GM18909 (cell line): Measurements from ENCODE around the gene MAP2K6.
A peak's percentile ranks its signal among the peaks of the same experiment; 100 is the strongest.

Experiments
- ATAC-seq: cut with Tn5 transposase; IDR thresholded peaks from one replicate; pipeline ENCODE4 v1.9.1; 2021; ENCODE audit warnings: mild to moderate bottlenecking; ENCODE audit not compliant: unreplicated experiment, poor library complexity

MAP2K6 gene

DNA sequence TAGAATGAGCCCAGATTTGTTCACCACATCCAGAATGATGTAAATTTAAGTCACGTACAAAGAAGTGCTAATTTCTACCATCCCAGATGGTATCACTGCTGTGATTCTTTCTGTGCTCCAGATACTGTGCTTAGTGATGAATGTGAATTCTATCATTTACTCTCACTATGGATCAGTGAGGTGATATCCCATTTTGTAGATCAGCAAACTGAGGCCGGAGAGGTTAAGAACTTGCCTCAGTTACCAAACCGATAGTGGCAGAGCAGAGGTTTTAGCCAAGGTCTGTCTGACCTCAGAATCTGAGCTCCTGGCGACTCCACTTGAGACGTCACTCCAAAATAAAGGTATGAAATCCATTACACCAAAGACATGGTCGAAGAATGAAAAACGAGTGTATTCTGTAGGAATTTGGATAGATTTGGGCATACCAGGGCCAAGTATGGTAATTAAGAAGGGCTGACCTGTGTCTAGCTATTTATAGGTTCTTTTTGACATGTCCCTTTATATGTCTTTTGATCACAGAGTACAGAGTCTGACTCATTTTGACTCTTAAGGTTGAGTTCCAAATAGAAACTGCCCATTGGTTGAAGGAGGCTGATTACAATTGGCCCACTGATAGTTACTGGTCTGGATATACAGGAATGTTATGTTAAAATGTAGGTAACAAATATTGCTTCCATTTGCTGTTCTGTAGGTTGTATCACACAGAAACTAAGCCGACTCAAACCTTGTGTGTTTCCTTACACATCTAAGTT lies 10.0 kb downstream of the MAP2K6 start:
- no peak for ATAC-seq

DNA sequence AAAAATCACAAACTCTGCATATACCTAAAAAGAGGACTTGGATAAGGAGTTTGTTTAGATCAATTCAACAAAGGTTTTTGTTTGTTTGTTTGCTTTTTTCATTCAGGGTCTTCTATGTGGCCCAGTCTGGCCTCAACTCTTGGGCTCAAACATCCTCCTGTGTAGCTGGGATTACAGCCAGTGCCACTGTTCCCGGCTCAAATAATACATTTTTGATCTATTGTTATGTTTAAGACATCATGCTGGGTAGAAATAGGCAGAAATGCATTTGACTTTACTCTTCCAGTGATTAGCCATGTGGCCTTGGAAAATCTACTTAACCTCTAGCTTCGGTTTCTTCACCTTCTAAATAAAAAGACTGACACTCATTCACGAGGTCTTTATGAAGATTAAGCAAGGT lies 11.5 kb downstream of the MAP2K6 start:
- no peak for ATAC-seq

DNA sequence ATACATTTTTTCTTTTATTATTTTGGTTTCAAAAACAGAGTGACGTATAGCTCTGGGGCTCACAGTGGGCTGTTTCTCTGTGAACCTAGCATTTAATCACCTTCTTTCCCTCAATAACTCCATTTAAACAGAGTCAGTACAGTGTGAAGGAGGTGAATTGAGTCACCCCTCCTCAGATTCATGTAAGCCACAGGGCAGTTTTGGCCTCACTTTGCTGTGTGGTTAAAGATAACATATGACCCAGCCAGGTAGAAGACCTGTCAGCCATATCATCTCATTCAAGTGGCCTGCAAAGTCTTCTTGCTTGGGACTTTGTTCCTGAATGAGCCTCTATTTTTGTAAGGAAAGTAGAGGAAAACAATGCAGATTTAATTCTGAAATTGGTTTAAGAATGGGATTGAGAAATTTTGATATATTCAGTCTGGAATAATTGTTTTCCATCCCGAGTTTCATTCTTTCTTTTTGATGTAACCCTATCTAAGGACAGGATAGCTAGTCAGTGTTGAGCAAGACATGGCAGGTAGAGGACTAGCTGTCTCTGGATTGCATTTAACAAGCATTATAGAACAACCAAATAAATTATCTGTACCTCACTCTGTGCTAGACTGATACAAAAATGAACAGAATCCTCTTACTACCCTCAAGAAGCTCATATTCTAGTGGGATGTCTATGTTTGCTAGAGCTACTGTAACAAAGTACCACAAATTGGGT lies 13.1 kb downstream of the MAP2K6 start:
- no peak for ATAC-seq

DNA sequence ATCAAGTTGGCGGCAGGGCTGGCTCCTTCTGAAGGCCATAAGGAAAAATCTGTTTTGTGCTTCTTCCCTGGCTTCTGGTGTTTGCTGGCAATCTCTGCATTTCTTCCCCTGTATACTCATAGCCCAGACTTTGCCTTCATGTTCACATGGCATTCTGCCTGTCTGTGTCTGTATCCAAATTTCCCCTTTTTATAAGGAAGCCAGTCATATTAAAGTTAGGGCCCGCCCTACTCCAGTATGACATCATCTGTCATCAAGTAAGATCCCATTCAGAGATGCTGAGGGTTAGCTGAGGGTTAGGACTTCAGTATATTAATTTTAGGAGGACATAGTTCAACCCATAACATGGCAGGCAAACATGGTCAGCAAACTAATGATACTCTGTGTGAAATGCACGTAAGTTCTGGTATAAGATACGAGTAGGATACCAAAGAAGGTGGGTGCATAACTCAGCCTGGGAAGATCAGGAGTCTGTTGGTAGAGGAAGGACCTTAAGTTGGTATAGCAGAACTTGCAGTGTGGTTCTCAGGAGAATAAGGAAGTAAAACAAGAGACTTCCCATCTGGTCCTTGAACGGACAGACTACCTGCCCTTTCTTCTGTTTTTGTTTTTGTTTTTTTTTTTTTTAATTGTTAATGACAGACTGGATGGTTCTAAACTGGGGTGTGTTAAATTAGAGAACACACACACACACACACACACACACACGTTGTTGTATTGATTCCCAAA lies 13.9 kb downstream of the MAP2K6 start:
- no peak for ATAC-seq

DNA sequence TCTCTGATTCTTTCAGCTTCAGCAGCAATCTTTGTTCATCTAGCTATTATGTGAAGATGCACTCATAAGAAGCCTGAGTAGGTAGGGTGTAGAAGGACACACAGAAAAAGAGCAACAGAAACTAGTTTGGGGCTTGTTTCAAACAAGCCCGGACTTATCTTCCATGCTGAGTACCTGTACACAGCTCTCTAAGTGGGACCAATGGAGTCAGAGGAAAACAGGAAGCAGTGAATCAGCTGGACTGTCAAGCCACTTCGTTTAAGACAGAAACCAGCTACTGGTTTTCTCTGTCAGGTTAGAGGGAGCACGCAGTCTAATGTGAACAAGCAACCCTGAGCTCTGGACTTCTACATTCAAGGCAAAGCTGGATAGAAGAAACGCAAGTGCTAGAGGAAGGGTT lies 16.0 kb downstream of the MAP2K6 start:
- no peak for ATAC-seq

DNA sequence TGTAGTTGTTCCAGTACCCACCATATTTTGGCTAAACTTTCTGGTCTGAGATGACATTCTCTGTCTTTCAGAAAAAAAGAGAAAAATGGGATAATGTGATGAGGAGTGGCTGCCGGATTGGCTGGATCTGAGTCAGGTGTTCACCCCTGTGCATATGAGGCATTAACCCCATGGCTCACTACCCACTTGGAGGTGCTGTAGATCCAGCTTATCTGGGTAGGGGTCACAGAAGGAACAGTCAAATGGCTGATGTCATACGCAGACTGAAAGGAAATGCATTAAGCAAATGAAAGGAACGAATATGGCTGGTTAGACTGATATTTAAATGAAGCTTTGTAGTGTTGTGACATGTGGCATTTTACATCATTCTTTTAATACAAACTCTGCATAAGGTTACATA lies 17.3 kb downstream of the MAP2K6 start:
- no peak for ATAC-seq

DNA sequence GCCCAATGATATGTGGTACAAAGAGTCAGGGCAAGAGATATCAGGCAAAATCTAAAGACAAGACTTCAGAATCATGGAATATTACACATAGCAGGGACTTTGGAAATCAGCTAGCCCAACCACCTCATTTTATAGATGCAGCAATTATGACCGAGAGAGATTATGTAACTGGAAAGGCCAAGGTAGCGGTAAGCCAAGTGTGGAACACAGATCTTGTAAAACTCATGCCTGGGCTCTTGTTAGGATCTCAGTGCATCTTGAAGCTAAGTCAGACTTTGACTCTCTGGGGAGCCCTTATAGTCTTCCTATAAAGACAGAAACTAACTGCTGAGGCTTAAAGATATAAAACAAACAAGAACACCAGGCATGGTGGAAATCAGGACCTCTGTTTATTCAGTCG lies 18.6 kb downstream of the MAP2K6 start:
- ATAC-seq, result no peak

DNA sequence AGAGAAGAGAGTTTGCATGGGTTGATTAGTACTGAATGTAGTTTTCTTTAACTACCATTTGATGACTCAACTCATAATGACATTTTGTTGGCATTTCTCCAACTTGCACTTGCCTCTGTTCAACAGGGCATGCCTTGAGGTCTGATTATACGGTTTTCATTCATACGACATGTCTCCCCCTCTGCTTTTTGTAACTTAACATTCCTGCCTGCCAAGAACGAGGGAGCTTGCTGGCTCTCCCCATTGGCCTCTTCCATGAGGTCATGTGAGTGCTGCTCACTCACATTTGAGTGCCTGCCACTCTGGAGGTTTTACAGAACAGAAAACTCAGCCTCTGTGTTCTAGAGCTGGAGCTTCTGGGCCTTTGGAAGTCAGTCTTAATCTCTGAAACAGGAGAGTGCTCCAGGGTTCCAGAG lies 19.7 kb downstream of the MAP2K6 start:
- ATAC-seq, result no peak

DNA sequence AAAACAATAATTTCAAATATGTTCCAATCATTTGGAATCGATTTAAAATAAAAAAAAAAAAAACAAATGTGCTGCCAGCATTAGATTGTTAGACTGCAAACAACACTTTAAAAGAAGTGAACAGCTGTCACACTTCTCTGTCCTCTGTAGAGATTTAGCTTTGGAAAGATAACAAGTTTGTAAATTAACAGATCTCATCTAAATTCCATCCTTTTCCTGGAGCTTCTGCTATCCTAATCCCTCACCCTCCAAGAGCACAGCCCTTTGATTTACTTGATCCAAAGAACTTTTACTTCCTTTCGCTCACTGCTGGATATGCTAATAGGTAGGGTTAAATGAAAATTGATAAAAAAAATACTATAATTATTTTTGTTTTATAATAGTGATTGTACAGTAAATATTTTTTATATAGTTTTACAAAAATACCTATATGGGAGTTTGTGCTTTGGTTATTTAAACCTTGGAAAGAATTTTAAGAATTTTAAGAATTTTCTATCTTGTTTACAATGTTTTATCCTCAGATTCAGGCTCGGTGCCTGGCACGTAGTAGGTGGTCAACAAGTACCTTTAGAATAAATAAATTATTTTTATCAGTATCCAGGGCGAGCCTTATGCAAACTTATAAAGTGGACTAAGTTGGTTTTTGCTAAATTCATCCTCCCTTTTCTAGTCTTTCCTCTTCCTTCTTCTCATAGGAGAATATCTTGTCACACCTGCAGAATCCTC lies 21.6 kb downstream of the MAP2K6 start:
- no peak for ATAC-seq

DNA sequence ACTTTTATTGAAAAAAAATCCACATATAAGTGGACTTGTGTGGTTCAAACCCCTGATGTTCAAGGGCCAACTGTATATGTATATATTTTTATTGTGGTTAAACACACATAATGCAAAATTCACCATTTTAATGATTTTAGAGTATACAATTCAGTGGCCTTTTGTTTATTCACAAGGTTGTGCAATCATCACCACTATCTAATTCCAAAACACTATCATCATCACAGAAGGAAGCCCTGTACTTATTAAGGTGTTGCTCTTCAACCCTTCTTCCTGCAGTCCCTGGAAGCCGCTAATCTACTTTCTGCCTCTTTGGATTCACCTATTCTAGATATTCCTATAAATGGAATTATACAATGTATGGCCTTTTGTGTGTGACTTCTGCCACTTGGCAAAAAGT lies 23.0 kb downstream of the MAP2K6 start:
- ATAC-seq, result no peak

DNA sequence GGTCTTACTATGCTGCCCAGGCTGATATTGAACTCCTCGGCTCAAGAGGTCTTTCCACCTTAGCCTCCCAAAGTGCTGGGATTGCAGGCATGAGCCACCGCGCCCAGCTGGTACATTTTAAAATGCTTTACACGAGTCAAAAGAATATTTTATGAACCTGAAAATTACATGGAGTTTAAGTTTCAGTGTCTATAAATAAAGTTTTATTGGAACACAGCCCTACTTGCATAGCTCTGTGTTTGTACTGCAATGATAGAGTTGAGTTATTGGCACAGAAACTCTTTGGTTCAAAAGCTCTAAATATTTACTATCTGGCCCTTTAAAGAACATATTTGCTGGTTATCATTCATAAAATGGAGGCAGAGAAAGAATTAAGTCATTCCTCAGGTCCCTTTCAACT lies 24.3 kb downstream of the MAP2K6 start:
- ATAC-seq, result no peak

DNA sequence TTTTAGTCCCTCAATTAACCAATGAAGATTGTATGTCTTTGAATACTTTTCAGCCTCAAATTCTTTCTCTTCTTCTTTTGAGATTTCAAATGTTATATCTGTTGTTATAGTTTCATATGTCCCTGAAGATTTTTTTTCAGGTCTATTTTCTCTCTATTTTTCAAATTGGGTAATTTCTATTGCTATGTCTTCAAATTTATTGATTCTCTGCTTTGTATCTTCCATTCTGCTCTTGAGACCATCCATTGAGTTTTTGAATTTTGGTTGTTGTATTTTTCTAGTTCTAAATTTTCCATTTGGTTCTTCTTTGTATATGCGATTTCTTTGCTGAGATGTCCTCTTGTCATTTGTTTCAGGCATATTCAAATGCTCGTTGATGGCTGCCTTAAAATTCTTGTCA lies 26.7 kb downstream of the MAP2K6 start:
- ATAC-seq, result no peak

DNA sequence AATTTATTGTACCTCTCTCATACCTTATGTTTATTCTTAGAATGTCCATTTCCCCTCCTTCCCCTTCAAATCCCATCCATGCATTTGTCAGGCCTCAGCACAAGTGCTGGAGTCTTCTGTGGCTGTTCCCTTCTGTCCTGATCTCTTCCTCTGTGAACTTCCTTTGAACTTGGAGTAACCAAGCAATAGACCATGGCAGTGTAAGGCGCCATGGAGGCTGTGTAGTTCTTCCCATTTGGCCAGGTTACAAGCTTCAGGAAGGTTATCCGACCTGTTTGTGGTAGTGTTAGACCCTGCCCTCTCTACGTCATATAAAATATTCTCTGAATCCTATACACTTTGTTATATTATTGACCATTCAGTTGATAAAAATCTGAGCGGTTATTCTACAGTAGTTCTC lies 28.6 kb downstream of the MAP2K6 start:
- ATAC-seq, result no peak

DNA sequence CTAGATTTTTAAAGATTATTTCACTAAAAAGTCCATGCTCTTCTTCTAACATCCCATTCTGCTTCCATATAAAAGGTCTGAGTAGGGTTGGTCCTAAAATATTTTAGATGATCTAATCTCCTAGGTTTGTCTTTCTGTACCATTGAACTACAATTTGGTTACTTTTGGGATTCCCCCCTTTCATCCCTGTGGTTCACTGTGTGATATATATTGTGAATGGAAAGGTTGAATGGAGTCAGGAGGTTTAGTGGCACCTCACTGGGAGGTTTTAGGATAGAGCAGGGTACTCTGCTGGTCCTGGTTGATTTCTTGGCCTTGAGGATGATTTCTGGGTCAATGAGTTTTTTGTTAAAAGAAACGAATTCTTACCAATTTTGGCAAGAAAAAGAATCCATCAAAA lies 29.5 kb downstream of the MAP2K6 start:
- no peak for ATAC-seq

DNA sequence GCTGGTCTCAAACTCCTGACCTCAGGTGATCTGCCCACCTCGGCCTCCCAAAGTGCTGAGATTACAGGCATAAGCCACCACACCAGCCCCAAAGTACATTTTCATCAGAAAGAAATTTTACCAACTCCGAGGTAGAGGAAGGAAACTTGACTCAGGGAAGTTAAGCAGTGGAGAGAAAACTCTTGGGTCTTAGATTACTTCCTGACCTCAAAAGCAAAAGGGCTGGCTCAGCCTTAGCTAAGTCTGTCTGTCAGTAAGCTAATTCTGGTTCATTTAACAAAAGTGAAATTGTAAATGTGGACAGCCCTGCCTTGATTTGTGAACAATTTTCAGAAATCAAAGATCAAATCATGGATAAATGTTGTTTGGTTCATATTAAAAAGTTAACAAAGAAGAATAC lies 30.6 kb downstream of the MAP2K6 start:
- no peak for ATAC-seq

DNA sequence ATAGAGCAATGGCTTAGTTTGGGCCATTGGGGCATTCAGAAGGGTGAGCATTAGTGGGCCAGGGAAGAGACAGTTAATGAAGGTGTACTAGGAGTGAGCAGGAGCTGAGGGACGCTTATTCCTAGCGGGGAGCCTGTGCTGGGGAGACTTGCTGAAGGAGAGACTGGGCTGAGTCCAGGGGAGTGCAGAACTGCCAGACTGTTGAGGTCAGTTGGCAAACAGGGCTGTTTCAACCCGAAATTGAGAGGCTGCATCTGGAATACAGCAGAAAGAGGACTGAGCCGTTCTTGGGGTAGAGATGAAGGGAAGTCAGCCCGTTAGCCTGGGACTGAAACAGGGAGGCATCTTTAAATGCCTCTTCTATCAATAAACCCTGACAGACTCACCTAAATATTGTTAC lies 33.2 kb downstream of the MAP2K6 start:
- ATAC-seq, result no peak

DNA sequence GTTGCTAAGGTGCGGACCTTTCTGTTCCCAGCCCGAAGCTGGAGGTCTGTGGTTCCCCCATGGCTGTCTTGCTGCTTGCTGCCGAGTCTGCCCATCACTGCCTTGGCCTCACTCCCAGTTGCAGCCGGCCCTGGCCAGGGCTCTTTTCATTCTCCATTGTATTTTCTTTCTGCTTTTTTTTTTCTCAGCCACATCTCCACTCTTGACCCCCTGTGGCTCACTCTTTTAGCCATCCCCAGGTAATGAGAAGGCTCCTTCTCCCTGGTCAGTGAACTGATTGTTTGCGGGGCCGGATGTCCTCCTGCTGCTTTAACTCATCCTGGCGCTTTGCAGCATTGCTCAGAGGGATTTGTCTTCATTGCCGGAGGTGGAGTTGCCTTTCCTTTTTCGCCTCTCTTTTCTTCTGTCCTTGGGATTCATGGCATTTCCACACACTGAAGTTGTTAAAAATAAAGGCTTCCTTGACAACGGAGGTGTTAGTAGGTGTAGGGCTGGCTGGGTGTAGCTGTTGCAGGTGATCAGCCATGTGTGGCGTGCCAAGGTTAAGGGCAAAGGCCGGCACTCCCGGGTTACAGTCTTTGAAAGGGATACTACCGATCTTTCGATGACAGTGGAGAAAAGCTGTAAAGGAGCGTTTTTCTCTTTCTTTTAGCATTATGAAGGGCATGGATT lies 34.1 kb downstream of the MAP2K6 start:
- no peak for ATAC-seq

DNA sequence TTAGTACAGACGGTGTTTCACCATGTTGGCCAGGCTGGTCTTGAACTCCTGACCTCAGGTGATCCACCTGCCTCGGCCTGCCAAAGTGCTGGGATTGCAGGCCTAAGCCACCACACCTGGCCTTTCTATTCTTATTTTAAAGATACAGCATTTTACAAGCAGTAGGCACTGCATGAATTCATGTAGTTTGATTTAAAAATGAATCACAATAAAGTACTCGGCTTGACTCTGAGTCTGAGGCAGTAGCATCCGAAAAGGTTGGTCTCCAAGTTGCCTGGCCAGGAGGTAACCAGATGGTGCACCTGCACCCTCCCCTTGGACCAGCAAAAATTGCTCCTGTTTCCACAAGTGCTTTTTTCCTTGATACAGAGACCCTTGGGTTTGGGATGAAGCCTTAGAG lies 35.6 kb downstream of the MAP2K6 start:
- no peak for ATAC-seq

DNA sequence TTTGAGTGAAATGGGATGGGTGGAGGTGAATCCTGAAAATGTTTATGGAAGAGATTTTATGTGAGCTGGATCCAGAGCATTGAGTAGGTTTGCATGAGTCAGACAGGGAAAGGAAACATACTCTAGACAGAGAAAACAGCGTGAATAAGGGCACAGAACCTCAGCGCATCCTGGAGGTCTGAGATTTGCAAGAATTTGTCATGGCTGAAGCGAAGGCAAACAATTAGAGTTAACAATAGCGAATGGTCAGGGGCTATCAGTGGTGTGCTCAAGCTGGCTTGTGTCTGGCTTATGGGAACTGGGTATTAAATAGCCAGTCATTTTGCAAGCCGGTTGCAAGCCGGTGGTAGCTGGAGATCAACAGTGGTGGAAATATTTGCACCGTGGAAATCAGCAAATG lies 36.4 kb downstream of the MAP2K6 start:
- ATAC-seq, result peak; percentile 24
